Measurements from ENCODE around the gene GAN. TPM values are rescaled to one million over a fixed set of nuclear protein-coding genes. Genes with fewer than 3 reads are reported as not detected.
"Not testable (repeated sequence)": the region's sequence is repeated elsewhere in the genome, so short reads cannot be mapped to it uniquely, and the experiment has no call there.

GAN gene
- total and polyA plus RNA-seq, 9 donors: 1.8 to 7.2 (median 2.3) TPM

DNA sequence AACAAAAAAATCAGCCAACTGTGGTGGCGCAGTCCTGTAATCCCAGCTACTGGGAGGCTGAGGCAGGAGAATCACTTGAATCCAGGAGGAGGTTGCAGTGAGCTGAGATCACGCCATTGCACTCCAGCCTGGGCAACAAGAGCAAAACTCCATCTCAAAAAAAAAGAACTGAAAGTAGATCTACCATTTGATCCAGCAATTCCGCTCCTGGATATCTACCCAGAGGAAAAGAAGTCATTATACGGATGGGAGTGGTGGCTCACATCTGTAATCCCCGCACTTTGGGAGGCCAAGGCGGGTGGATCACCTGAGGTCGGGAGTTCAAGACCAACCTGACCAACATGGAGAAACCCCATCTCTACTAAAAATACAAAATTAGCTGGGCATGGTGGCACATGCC lies 107.4 kb downstream of the GAN start:
- not testable (repeated sequence) for H3K4me1 ChIP-seq (ENCODE audit: control insufficient read depth, insufficient read depth, low read length); H3K36me3 ChIP-seq (ENCODE audit: control insufficient read depth, insufficient read depth, low read length); H3K9me3 ChIP-seq (replicated peaks; ENCODE audit: control insufficient read depth, low read depth, low read length); H3K4me3 ChIP-seq (ENCODE audit: low read length); DNase-seq; H3K27ac ChIP-seq (ENCODE audit: low read length); H3K27me3 ChIP-seq (ENCODE audit: control insufficient read depth, insufficient read depth, low read length)
- 100% methylated on average over 1 of the region's 7 CpGs for WGBS (ENCODE audit: insufficient coverage)

GRCh38 chr16:81424771-81425170 lies 110.0 kb downstream of the GAN start:
- Histone ChIP-seq H3K4me3 (ENCODE audit: low read length) (no peak overlapping the region), H3K27me3 (ENCODE audit: control insufficient read depth, insufficient read depth, low read length) (no peaks in the 10 kb centered on the region), H3K36me3 (ENCODE audit: control insufficient read depth, insufficient read depth, low read length) (no peaks in the 10 kb centered on the region), H3K27ac (ENCODE audit: low read length) (no peak overlapping the region), H3K4me1 (ENCODE audit: control insufficient read depth, insufficient read depth, low read length) (no peaks in the 10 kb centered on the region), H3K9me3 (replicated peaks; ENCODE audit: control insufficient read depth, low read depth, low read length) (peaks cover 3% of the 10 kb centered on the region)
- no CpG with 5 or more reads among the region's 1 CpG for WGBS (ENCODE audit: insufficient coverage)
- DNase-seq: no peak

DNA sequence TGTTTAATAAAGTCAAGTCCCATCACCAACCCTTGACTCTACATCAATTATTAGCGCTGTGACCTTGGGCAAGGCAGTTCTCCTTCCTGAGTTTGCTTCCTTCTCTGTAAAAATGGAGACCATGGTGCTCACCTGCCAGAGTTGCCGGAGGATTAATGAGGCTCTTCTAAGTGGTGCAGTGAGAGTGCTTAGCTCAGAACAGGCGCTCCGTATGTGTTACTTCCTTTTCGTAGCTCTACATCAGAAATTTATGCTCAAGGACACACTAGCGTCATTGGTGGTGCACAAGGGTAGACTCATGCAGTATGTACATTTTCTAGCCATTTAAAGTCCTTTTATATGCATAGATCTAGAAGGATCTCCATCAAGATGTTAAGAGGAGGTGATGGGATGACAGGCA lies 112.5 kb downstream of the GAN start:
- peaks cover 9% of the 10 kb centered on the region for H3K4me1 ChIP-seq (ENCODE audit: control insufficient read depth, insufficient read depth, low read length)
- no peaks in the 10 kb centered on the region for H3K9me3 ChIP-seq (replicated peaks; ENCODE audit: control insufficient read depth, low read depth, low read length)
- DNase-seq: no peak
- H3K27me3 ChIP-seq (ENCODE audit: control insufficient read depth, insufficient read depth, low read length): no peaks in the 10 kb centered on the region
- no CpG with 5 or more reads among the region's 6 CpGs for WGBS (ENCODE audit: insufficient coverage)
- no peak overlapping the region for H3K4me3 ChIP-seq (ENCODE audit: low read length)
- H3K27ac ChIP-seq (ENCODE audit: low read length): no peak overlapping the region
- no peaks in the 10 kb centered on the region for H3K36me3 ChIP-seq (ENCODE audit: control insufficient read depth, insufficient read depth, low read length)

DNA sequence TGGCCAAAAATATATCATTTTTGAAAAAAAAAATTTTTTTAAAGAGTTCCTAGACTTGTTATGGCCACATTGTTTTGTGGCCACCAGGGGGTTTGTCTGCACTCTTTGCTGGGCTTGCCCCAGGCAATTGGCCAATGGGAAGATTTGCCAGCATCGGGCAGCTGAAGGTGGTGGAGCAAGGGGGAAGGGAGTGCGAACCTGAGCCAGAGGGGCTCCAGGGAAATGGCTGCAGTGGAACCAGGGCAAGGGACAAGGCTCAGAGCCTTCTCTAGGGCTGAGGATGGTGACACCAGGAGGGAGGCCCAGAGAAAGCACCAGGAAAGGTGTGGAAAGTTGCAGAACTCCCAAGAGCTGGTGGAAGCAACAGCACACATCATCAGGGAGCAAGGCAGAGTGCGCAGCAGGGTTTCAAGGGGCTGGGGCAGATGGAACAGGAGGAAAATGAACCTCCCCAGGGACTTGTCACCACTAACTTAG lies 114.3 kb downstream of the GAN start:
- no peak overlapping the region for H3K27ac ChIP-seq (ENCODE audit: low read length)
- H3K9me3 ChIP-seq (replicated peaks; ENCODE audit: control insufficient read depth, low read depth, low read length): no peaks in the 10 kb centered on the region
- no peak overlapping the region for H3K4me3 ChIP-seq (ENCODE audit: low read length)
- peaks cover 12% of the 10 kb centered on the region for H3K4me1 ChIP-seq (ENCODE audit: control insufficient read depth, insufficient read depth, low read length)
- no peak for DNase-seq
- no peaks in the 10 kb centered on the region for H3K36me3 ChIP-seq (ENCODE audit: control insufficient read depth, insufficient read depth, low read length)
- WGBS (ENCODE audit: insufficient coverage): 25% methylated on average over 2 of the region's 3 CpGs
- no peaks in the 10 kb centered on the region for H3K27me3 ChIP-seq (ENCODE audit: control insufficient read depth, insufficient read depth, low read length)

DNA sequence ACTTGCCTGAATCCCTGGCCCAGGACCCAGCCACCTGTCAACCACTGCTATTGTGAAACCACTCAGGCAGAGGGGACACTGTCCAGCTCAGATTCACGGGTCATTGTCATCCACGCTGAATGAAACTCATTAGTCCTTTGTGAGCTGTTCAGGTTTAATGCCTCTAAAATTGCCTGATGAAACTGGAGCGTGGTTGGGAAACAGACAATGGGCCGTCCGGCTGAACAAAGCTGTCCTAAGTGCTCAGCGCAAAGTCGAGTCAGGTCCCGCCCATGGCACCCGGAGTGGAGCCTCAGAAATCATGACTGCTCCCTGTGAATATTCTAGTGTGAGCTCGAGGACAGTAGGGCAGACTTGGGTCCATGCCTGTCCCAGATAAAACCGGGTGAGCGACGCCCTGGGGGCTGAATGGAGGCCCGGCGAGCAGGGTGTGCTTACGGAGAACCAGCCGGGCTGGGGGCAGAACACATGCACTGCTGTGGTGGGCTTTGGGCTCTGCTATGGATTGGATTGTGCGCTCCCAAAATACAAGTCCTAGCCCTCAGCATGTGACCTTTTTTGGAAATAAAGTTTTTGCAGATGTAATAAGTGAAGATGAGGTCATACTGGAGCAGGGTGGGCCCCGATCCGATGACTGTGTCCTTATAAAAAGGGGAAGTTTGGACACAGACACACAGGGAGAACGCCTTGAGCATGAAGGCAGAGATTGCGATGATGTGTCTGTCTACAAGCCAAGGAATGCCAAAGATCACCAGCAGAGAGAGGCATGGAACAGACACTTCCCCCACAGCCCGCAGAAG lies 117.0 kb downstream of the GAN start:
- Histone ChIP-seq H3K9me3 (replicated peaks; ENCODE audit: control insufficient read depth, low read depth, low read length) (no peaks in the 10 kb centered on the region), H3K4me3 (ENCODE audit: low read length) (no peak overlapping the region), H3K27me3 (ENCODE audit: control insufficient read depth, insufficient read depth, low read length) (no peaks in the 10 kb centered on the region), H3K36me3 (ENCODE audit: control insufficient read depth, insufficient read depth, low read length) (no peaks in the 10 kb centered on the region), H3K4me1 (ENCODE audit: control insufficient read depth, insufficient read depth, low read length) (peaks cover 12% of the 10 kb centered on the region), H3K27ac (ENCODE audit: low read length) (no peak overlapping the region)
- peak; percentile 74 for DNase-seq
- WGBS (ENCODE audit: insufficient coverage): 60% methylated on average over 22 of the region's 23 CpGs

GRCh38 chr16:81432937-81433557 lies 118.3 kb downstream of the GAN start:
- no peak for DNase-seq
- Histone ChIP-seq H3K4me3 (ENCODE audit: low read length) (no peak overlapping the region), H3K4me1 (ENCODE audit: control insufficient read depth, insufficient read depth, low read length) (peaks cover 12% of the 10 kb centered on the region), H3K36me3 (ENCODE audit: control insufficient read depth, insufficient read depth, low read length) (no peaks in the 10 kb centered on the region), H3K27ac (ENCODE audit: low read length) (peak overlapping the region; percentile 3), H3K27me3 (ENCODE audit: control insufficient read depth, insufficient read depth, low read length) (peaks cover 4% of the 10 kb centered on the region), H3K9me3 (replicated peaks; ENCODE audit: control insufficient read depth, low read depth, low read length) (no peaks in the 10 kb centered on the region)
- WGBS (ENCODE audit: insufficient coverage): 36% methylated on average over 4 of the region's 14 CpGs

GRCh38 chr16:81435103-81435502 lies 120.3 kb downstream of the GAN start:
- Histone ChIP-seq H3K9me3 (replicated peaks; ENCODE audit: control insufficient read depth, low read depth, low read length) (no peaks in the 10 kb centered on the region), H3K27me3 (ENCODE audit: control insufficient read depth, insufficient read depth, low read length) (peaks cover 4% of the 10 kb centered on the region), H3K36me3 (ENCODE audit: control insufficient read depth, insufficient read depth, low read length) (no peaks in the 10 kb centered on the region), H3K4me1 (ENCODE audit: control insufficient read depth, insufficient read depth, low read length) (peaks cover 12% of the 10 kb centered on the region), H3K27ac (ENCODE audit: low read length) (peak overlapping the region; percentile 42), H3K4me3 (ENCODE audit: low read length) (no peak overlapping the region)
- DNase-seq: peak; percentile 85
- WGBS (ENCODE audit: insufficient coverage): 35% methylated on average over 2 of the region's 3 CpGs

DNA sequence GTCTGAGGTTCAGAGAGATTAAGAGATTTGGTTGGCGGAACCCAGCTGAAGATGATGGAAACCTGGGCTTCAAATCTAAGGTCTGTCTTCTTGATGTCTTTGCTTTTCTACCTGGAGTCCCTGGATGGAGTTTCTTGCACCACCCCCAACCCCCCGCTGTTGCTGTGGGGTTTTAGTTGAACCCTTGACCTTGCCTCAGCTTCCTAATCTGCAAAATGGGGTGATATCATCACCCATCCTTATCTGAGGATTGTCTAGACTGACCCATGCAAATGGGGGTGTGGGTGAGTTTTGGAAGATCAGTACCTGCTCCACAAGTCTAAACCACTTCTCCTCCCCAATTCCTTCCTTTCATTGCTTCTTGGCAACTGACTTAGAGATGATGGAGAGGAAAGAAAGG lies 120.8 kb downstream of the GAN start:
- no peaks in the 10 kb centered on the region for H3K36me3 ChIP-seq (ENCODE audit: control insufficient read depth, insufficient read depth, low read length)
- peaks cover 12% of the 10 kb centered on the region for H3K4me1 ChIP-seq (ENCODE audit: control insufficient read depth, insufficient read depth, low read length)
- DNase-seq: no peak
- H3K27me3 ChIP-seq (ENCODE audit: control insufficient read depth, insufficient read depth, low read length): peaks cover 4% of the 10 kb centered on the region
- no peaks in the 10 kb centered on the region for H3K9me3 ChIP-seq (replicated peaks; ENCODE audit: control insufficient read depth, low read depth, low read length)
- H3K27ac ChIP-seq (ENCODE audit: low read length): no peak overlapping the region
- WGBS (ENCODE audit: insufficient coverage): no CpG with 5 or more reads among the region's 2 CpGs
- no peak overlapping the region for H3K4me3 ChIP-seq (ENCODE audit: low read length)

DNA sequence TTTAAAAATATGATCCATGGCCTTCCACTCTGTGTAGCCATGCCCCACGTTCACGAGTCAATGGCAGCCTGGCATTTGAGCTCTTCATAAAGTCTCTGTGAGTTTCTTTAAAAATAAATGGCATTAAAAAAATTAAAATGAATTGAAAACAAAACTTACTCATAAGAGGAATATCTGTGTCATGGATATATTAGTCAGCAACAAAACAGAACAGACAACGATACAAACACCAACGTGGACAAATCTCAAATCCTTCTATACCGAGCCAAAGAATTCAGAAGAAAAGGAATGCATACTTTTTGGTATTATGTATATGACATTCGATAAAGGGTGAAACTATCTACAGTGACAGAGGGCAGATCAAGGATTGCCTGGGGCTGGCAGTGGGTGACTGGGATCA lies 121.6 kb downstream of the GAN start:
- H3K27me3 ChIP-seq (ENCODE audit: control insufficient read depth, insufficient read depth, low read length): peaks cover 6% of the 10 kb centered on the region
- peaks cover 11% of the 10 kb centered on the region for H3K4me1 ChIP-seq (ENCODE audit: control insufficient read depth, insufficient read depth, low read length)
- no peaks in the 10 kb centered on the region for H3K36me3 ChIP-seq (ENCODE audit: control insufficient read depth, insufficient read depth, low read length)
- H3K9me3 ChIP-seq (replicated peaks; ENCODE audit: control insufficient read depth, low read depth, low read length): no peaks in the 10 kb centered on the region
- H3K4me3 ChIP-seq (ENCODE audit: low read length): no peak overlapping the region
- no peak for DNase-seq
- H3K27ac ChIP-seq (ENCODE audit: low read length): no peak overlapping the region
- 91% methylated on average over 1 of the region's 6 CpGs for WGBS (ENCODE audit: insufficient coverage)

DNA sequence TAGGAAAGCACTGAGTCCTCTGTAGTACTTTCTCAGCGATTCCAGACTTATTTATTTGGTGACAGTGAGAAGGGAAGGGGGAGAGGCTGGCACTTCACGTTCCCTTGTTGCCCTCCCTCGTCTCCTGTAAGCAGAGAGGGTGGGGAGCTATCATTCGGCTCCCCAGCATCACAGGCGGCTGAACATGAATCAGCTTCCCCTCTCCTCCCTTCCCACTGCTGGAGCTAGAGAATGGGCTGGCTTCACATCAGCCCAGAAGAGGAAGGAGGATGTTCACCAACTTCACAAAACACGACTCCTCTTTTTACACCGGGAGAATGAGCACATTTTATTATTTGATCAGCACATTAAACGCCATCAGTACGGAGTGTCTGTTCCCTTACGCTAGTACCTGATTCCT lies 123.1 kb downstream of the GAN start:
- H3K9me3 ChIP-seq (replicated peaks; ENCODE audit: control insufficient read depth, low read depth, low read length): no peaks in the 10 kb centered on the region
- no peaks in the 10 kb centered on the region for H3K4me1 ChIP-seq (ENCODE audit: control insufficient read depth, insufficient read depth, low read length)
- no peak overlapping the region for H3K4me3 ChIP-seq (ENCODE audit: low read length)
- no peaks in the 10 kb centered on the region for H3K36me3 ChIP-seq (ENCODE audit: control insufficient read depth, insufficient read depth, low read length)
- no peak overlapping the region for H3K27ac ChIP-seq (ENCODE audit: low read length)
- no CpG with 5 or more reads among the region's 10 CpGs for WGBS (ENCODE audit: insufficient coverage)
- H3K27me3 ChIP-seq (ENCODE audit: control insufficient read depth, insufficient read depth, low read length): peaks cover 12% of the 10 kb centered on the region
- DNase-seq: no peak

All from muscle of leg (tissue), 11 donors.